GM04503 (cell line): Measurements from ENCODE around the gene KCNJ14.

Experiments
- DNase-seq: peaks from one replicate; pipeline ENCODE4 v3.0.0-alpha.2; 2012; ENCODE audit warnings: low read depth

The KCNJ14 gene

DNA sequence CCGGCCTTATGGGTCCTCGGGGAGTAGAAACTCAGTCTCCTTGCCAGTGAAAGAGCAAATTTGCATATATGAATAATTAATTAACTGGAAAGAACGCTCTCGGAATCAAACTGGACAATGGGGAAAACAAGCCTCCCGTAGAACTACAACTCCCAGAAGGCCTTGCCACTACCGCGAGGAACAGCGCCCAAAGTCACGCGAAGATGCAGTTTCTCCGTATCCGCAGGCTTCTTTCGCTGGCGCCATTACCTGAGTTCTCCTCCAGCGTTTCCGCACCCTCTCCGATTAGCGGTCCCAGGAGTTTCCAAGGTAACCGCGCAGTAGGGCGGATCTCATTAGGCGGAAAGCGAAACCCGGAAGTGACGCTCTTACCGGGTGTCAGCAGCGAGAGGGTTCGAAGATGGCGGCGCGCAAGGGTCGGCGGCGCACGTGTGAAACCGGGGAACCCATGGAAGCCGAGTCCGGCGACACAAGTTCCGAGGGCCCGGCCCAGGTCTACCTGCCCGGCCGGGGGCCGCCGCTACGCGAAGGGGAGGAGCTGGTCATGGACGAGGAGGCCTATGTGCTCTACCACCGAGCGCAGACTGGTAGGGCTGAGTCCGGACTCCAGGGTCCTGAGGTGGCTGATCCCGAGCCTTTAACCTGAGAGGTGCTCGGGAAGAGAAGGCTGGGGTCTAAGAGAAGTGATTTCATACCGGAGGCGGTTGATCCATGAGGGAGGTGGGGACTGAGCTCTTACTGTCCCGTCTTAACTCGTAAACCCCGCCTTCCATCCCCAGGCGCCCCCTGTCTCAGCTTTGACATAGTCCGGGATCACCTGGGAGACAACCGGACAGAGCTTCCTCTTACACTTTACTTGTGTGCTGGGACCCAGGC lies 9.5 kb upstream of the KCNJ14 start, which contains the start of gene GRWD1:
TSS of gene GRWD1 (plus strand) at position 378 of the 876 bp plus-strand sequence. CDS start at position 401, 23 bp downstream.
- DNase-seq, result peak; percentile 85

GRCh38 chr19:48446579-48446978 lies 8.8 kb upstream of the KCNJ14 start:
- DNase-seq, result no peak

GRCh38 chr19:48448563-48448962 lies 6.8 kb upstream of the KCNJ14 start:
- DNase-seq, result no peak

- no peak for DNase-seq
Observed at GRCh38 chr19:48450441-48450840, 4.9 kb upstream of the KCNJ14 start.

DNA sequence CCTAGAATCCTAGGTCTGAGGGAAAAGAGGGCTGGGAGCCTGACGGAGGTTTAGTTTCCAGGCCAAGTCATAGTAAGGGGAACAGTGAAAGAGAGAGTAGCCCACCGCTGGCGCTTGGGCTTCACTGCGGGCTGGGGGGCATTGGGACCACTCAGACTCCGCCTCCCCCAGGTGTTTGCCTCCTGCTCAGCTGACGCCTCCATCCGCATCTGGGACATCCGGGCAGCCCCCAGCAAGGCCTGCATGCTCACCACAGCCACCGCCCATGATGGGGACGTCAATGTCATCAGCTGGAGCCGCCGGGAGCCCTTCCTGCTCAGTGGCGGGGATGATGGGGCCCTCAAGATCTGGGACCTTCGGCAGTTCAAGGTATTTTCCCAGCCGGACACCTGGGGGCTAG lies 4.5 kb upstream of the KCNJ14 start:
- DNase-seq, result no peak

GRCh38 chr19:48451624-48452023 lies 3.8 kb upstream of the KCNJ14 start:
- DNase-seq, result no peak

DNA sequence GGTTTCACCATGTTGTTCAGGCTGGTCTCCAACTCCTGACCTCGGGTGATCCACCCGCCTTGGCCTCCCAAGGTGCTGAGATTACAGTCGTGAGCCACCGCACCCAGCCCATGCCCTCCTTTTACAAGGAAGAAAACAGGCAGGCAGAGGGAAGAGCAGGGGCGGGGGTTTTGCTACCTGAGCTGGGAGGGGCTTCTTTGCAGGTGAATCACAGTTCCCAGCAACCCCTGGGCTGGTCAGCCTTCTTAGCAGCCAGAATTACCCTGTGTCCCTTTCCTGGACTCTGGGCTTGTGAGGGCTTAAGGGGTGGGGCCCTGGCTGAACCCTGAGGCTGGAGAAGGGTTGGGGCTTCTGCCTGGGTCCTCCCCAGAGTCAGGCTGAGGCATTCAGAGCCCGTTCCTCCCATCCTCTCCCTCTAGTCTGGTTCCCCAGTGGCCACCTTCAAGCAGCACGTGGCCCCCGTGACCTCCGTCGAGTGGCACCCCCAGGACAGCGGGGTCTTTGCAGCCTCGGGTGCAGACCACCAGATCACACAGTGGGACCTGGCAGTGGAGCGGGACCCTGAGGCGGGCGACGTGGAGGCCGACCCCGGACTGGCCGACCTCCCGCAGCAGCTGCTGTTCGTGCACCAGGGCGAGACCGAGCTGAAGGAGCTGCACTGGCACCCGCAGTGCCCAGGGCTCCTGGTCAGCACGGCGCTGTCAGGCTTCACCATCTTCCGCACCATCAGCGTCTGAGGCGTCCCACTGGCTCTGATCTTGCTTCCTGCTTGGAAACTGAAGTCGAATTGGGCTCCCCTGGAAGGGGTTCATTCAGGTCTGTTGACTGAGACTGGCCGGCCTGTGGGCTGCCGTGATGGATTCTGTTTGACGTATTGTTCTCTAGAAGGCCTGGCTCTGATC lies 2.8 kb upstream of the KCNJ14 start:
- no peak for DNase-seq

GRCh38 chr19:48454150-48454730 lies 1.1 kb upstream of the KCNJ14 start:
- DNase-seq, result no peak

- DNase-seq, result no peak
Observed at GRCh38 chr19:48455908-48456562, 661 bp downstream of the KCNJ14 start.

GRCh38 chr19:48456864-48457263 lies 1.5 kb downstream of the KCNJ14 start:
- DNase-seq, result no peak

DNA sequence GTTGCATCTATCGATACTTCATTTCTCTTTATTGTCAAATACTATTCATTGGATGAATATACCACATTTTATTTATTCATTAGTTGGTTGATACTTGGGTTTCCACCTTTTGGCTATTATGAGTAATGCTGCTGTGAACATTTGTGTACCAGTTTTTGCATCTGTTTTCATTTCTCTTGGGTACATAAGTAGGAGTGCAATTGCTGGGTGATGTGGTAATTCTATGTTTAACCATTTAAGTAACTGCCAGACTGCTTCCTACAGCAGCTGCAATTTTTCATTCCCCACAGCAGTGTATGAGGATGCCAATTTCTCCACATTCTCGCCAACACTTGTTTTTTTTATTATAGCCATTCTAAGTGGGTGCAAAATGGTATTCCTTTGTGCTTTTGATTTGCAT lies 2.6 kb downstream of the KCNJ14 start:
- no peak for DNase-seq

- DNase-seq, result no peak
Observed at GRCh38 chr19:48461651-48461981, 6.2 kb downstream of the KCNJ14 start.

GRCh38 chr19:48461982-48462655 lies 6.7 kb downstream of the KCNJ14 start:
- no peak for DNase-seq

GRCh38 chr19:48465215-48465614 lies 9.8 kb downstream of the KCNJ14 start:
- DNase-seq, result no peak

DNA sequence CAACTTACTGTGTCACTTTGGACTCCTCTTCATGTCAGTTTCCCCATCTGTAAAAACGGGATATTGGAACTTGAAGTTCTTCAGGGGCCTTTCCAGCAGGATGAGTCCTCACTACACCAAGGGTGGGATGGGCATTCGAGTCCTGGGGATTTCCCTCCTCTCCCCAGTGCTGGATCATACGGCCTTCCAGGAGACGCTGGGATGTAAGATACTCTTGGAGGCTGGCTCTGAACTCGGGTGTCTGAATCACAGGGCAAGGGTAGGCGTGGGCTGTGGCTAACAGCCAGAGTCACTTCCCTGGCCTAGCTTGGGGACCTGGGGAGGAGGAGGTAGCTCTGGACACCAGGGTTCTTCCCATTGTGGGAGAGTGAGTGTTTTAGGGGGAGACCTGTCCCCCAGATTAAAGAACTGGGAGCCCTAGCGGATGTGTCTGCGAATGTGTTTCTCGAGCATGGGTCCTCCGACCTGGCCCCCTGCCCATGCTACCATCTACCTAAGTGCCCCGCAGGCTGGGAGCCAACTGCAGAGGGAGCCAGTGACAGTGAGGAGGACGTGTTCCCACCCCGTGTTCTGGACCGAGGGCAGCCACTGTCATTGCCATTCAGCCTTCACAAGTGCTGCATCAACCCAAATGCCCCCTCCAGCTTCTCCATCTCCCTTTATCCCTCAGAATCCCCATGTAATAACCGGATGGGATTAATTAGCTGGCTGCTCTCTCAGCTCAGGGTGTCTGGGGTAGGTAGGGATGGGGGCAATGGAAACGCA lies 11.4 kb downstream of the KCNJ14 start:
- no peak for DNase-seq

- peak; percentile 99 for DNase-seq
Observed at GRCh38 chr19:48468772-48469288, 13.5 kb downstream of the KCNJ14 start.

DNA sequence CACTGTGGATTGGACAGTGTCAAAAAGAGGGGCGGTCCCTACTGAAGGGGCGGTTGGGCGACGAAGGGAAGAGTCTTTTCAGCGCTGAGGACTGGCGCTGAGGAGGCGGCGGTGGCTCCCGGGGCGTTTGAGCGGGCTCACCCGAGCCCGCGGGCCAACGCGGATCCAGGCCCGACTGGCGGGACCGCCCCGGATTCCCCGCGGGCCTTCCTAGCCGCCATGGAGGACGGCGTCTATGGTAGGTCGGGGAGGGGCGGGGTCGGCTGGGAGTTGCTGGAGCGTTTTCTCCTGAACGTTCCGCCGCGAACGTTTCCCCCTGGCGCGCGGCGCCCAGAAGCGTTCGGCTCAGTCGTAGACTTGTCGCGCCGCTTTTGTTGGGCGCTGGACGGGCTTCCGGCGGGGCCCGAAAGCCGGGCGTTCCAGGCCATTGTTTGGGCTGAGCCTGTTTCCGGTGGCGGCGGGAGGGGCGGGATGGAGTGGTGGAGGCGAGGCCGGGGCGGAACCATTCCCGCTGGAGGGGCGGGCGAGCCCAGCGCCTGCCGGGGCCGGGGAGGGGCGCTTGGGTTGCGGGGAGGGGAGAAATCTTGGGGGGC lies 14.0 kb downstream of the KCNJ14 start, which contains the start of gene CYTH2:
TSS of gene CYTH2 (plus strand) at position 81 of the 593 bp plus-strand sequence. CDS start at position 220, 139 bp downstream.
- DNase-seq, result no peak

GRCh38 chr19:48469934-48470680 lies 14.7 kb downstream of the KCNJ14 start:
- no peak for DNase-seq

- no peak for DNase-seq
Observed at GRCh38 chr19:48470856-48471255, 15.5 kb downstream of the KCNJ14 start.
